Neural cell (in vitro differentiated cells): ENCODE data around the gene COL2A1. TPM values are rescaled to one million over a fixed set of nuclear protein-coding genes. Genes with fewer than 3 reads are reported as not detected.

ENCODE experiments used
- H2AFZ ChIP-seq: fragments of 200-600, 300-800 bp; sonication (generic), shearing (Covaris generic); 2 replicates; pipeline ENCODE4 v1.6.0; 2014; ENCODE audit warnings: low read depth, mild to moderate bottlenecking, antibody characterized with exemption, low read length, moderate library complexity
- H3F3A ChIP-seq: fragments of 200-600 bp; shearing (Covaris generic); 2 replicates; pipeline ENCODE4 v1.6.1; 2016; ENCODE audit warnings: mild to moderate bottlenecking, moderate library complexity, mixed read lengths, antibody characterized with exemption, low read length; ENCODE audit not compliant: insufficient read depth, poor library complexity, severe bottlenecking
- H3K27ac ChIP-seq: fragments of 200-600, 300-800 bp; sonication (generic), shearing (Covaris generic); 2 replicates; pipeline ENCODE4 v1.5.1; 2014; ENCODE audit warnings: mild to moderate bottlenecking, low read length, moderate library complexity
- H3K27me3 ChIP-seq: fragments of 300-800, 200-600 bp; sonication (generic), shearing (Covaris generic); 2 replicates; pipeline ENCODE4 v1.6.0; 2014; ENCODE audit warnings: mild to moderate bottlenecking, low read depth, low read length, moderate library complexity; ENCODE audit not compliant: insufficient read depth
- H3K36me3 ChIP-seq: fragments of 300-800, 200-600 bp; sonication (generic), shearing (Covaris generic); 2 replicates; pipeline ENCODE4 v1.5.1; 2014; ENCODE audit warnings: mild to moderate bottlenecking, antibody characterized with exemption, low read length, moderate library complexity; ENCODE audit not compliant: insufficient read depth
- H3K4me2 ChIP-seq: fragments of 300-800, 200-600 bp; sonication (generic), shearing (Covaris generic); 2 replicates; pipeline ENCODE4 v1.6.0; 2014; ENCODE audit warnings: mild to moderate bottlenecking, low read length
- H3K4me3 ChIP-seq: fragments of 300-800, 200-600 bp; sonication (generic), shearing (Covaris generic); 2 replicates; pipeline ENCODE4 v1.5.1; 2014; ENCODE audit warnings: mild to moderate bottlenecking, low read length, moderate library complexity
- H3K79me2 ChIP-seq: fragments of 200-600 bp; shearing (Covaris generic); replicated peaks from 2 replicates; pipeline ENCODE4 v1.6.0; 2014; ENCODE audit warnings: mild to moderate bottlenecking, low read length, moderate library complexity; ENCODE audit not compliant: insufficient read depth
- H3K9ac ChIP-seq: fragments of 300-800, 200-600 bp; sonication (generic), shearing (Covaris generic); 2 replicates; pipeline ENCODE4 v1.6.1; 2016; ENCODE audit warnings: mild to moderate bottlenecking, low read length, mixed read lengths
- H3K9me2 ChIP-seq: fragments of 200-600 bp; shearing (Covaris generic); 2 replicates; pipeline ENCODE4 v1.6.1; 2016; ENCODE audit warnings: mild to moderate bottlenecking, low read length, mixed read lengths; ENCODE audit not compliant: insufficient read depth
- H3K9me3 ChIP-seq: fragments of 200-600, 300-800 bp; sonication (generic), shearing (Covaris generic); 2 replicates; pipeline ENCODE4 v1.6.1; 2016; ENCODE audit warnings: mild to moderate bottlenecking, mixed run types, low read length, moderate library complexity, mixed read lengths
- H4K20me1 ChIP-seq: fragments of 200-600 bp; shearing (Covaris generic); 2 replicates; pipeline ENCODE4 v1.6.1; 2016; ENCODE audit warnings: mild to moderate bottlenecking, mixed run types; ENCODE audit not compliant: insufficient read depth
- EP300 ChIP-seq: fragments of 450-650 bp; conservative IDR thresholded peaks from 2 replicates; pipeline ENCODE4 v1.6.1; 2014; ENCODE audit warnings: antibody characterized with exemption, mild to moderate bottlenecking, moderate library complexity; ENCODE audit not compliant: poor library complexity, severe bottlenecking
- EZH2 ChIP-seq: fragments of 200-600, 300-800 bp; shearing (Covaris generic), sonication (generic); IDR thresholded peaks from 2 replicates; pipeline ENCODE4 v1.6.1; 2014; ENCODE audit warnings: antibody characterized with exemption, low read length, borderline replicate concordance, mild to moderate bottlenecking; ENCODE audit not compliant: insufficient read depth, poor library complexity, severe bottlenecking
- MXI1 ChIP-seq: fragments of 450-650 bp; conservative IDR thresholded peaks from 2 replicates; pipeline ENCODE4 v1.6.1; 2014; ENCODE audit warnings: antibody characterized with exemption, mild to moderate bottlenecking; ENCODE audit not compliant: poor library complexity, severe bottlenecking
- POLR2AphosphoS5 ChIP-seq: IDR thresholded peaks from 2 replicates; pipeline ENCODE4 v1.6.1; 2012
- RAD21 ChIP-seq: fragments of 450-650 bp; conservative IDR thresholded peaks from 2 replicates; pipeline ENCODE4 v1.6.1; 2014; ENCODE audit warnings: antibody characterized with exemption, mild to moderate bottlenecking, moderate library complexity
- REST ChIP-seq: IDR thresholded peaks from 2 replicates; pipeline ENCODE4 v1.6.1; 2012; ENCODE audit warnings: borderline replicate concordance
- SMC3 ChIP-seq: fragments of 450-650 bp; conservative IDR thresholded peaks from 2 replicates; pipeline ENCODE4 v1.6.1; 2014; ENCODE audit warnings: antibody characterized with exemption, mild to moderate bottlenecking, moderate library complexity; ENCODE audit not compliant: poor library complexity
- TAF1 ChIP-seq: IDR thresholded peaks from 2 replicates; pipeline ENCODE4 v1.6.1; 2012; ENCODE audit warnings: low read depth
- polyA plus RNA-seq: library from polyadenylated mRNA; depleted of rRNA; stranded (reverse); fragments of >200 nt; gene quantifications from 2 replicates; pipeline ENCODE4 v1.2.3, GENCODE V29; 2014
- TF ChIP-seq, protein P1 (sequence below): fragments of 450-650 bp; IDR thresholded peaks from 2 replicates; pipeline ENCODE4 v1.5.1; 2014; ENCODE audit warnings: antibody characterized with exemption, mild to moderate bottlenecking, moderate library complexity; ENCODE audit not compliant: poor library complexity, severe bottlenecking

The COL2A1 gene
- polyA plus RNA-seq, 1 donor from 2014 or later: 1.3 TPM

DNA sequence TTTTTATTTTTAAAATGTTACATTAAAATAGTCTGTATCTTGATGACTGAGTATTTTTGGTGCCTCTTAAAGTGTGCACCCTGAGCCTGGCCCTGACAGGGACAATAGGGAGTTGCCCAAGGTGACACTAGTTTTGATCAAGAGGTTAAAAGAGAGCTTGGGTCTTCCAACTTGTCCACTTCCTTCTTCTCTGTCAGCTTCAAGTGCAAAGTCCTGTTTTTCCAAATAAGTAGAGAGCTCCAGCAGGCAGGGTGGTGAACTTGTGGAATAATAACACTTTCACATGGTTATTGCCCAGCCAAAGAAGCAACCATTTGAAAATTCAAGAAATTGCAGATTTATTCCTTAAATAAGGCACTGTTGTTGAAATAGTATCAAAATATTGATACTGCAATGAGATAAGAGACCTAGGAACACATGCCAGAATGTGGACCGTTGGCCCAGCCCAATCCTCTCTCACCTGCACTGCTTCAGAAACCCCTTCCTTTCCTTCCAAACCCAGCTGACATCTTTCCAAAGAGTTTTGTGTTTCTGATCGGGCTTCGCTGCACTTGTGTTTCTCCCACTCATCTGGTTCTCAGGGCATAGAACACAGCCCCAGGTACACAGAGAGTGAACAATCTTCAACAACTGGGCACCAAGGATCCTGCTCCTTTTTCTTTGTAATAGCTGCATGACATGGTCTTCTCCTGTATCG is 13.8 kb upstream of the COL2A1 start:
- H3F3A ChIP-seq: no peaks in the 10 kb centered on the region
- H2AFZ ChIP-seq: no peak overlapping the region
- H3K27ac ChIP-seq: no peak overlapping the region
- TF ChIP-seq EZH2 (no peak), TAF1 (no peak), RAD21 (no peak), SMC3 (no peak), MXI1 (no peak), REST (no peak), EP300 (no peak), POLR2AphosphoS5 (no peak)
- TF ChIP-seq, protein P1, sequence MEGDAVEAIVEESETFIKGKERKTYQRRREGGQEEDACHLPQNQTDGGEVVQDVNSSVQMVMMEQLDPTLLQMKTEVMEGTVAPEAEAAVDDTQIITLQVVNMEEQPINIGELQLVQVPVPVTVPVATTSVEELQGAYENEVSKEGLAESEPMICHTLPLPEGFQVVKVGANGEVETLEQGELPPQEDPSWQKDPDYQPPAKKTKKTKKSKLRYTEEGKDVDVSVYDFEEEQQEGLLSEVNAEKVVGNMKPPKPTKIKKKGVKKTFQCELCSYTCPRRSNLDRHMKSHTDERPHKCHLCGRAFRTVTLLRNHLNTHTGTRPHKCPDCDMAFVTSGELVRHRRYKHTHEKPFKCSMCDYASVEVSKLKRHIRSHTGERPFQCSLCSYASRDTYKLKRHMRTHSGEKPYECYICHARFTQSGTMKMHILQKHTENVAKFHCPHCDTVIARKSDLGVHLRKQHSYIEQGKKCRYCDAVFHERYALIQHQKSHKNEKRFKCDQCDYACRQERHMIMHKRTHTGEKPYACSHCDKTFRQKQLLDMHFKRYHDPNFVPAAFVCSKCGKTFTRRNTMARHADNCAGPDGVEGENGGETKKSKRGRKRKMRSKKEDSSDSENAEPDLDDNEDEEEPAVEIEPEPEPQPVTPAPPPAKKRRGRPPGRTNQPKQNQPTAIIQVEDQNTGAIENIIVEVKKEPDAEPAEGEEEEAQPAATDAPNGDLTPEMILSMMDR: no peak
- H3K4me2 ChIP-seq: no peak overlapping the region
- no peaks in the 10 kb centered on the region for H3K9me3 ChIP-seq
- H3K9me2 ChIP-seq: no peaks in the 10 kb centered on the region
- no peaks in the 10 kb centered on the region for H4K20me1 ChIP-seq
- H3K27me3 ChIP-seq: no peaks in the 10 kb centered on the region
- H3K4me3 ChIP-seq: no peak overlapping the region
- no peaks in the 10 kb centered on the region for H3K79me2 ChIP-seq
- no peaks in the 10 kb centered on the region for H3K36me3 ChIP-seq
- no peak overlapping the region for H3K9ac ChIP-seq

GRCh38 chr12:48017496-48017895 is 13.2 kb upstream of the COL2A1 start:
- Histone ChIP-seq H3K79me2 (no peaks in the 10 kb centered on the region), H3K27ac (no peak overlapping the region), H3K4me3 (no peak overlapping the region), H3K27me3 (no peaks in the 10 kb centered on the region), H3K36me3 (no peaks in the 10 kb centered on the region), H3K4me2 (no peak overlapping the region), H3K9ac (no peak overlapping the region), H4K20me1 (no peaks in the 10 kb centered on the region), H3K9me2 (no peaks in the 10 kb centered on the region), H3K9me3 (no peaks in the 10 kb centered on the region), H2AFZ (no peak overlapping the region), H3F3A (no peaks in the 10 kb centered on the region)
- TF ChIP-seq EP300: no peak
- TF ChIP-seq, protein P1: no peak
